NOMO-1 treated with DMSO at 0.1 percent for 48 hours (cell line): ENCODE results near the gene HK3.

Experiments used
- DNase-seq: peaks from one replicate; lab custom pipeline; 2025; ENCODE audit not compliant: unreplicated experiment; lab: John Stamatoyannopoulos, UW

HK3 gene

DNA sequence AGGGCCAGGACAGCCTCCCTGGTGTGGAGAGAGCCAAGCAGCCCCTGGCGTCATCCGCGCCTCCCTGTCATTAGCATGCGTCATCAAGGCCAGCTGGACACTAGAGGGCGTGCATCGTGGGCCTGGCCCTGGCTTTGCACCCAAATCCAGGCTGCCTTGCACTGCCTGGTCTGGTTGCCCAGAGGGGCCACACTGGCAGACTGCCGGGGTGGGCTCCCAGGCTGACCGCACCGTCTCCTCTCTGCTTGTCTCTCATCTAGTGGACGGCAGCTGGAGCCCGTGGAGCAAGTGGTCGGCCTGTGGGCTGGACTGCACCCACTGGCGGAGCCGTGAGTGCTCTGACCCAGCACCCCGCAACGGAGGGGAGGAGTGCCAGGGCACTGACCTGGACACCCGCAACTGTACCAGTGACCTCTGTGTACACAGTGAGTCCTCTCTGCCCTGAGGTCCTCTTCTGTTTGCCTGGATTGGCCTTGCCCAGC, 29.0 kb downstream of the HK3 start:
- no peak for DNase-seq

DNA sequence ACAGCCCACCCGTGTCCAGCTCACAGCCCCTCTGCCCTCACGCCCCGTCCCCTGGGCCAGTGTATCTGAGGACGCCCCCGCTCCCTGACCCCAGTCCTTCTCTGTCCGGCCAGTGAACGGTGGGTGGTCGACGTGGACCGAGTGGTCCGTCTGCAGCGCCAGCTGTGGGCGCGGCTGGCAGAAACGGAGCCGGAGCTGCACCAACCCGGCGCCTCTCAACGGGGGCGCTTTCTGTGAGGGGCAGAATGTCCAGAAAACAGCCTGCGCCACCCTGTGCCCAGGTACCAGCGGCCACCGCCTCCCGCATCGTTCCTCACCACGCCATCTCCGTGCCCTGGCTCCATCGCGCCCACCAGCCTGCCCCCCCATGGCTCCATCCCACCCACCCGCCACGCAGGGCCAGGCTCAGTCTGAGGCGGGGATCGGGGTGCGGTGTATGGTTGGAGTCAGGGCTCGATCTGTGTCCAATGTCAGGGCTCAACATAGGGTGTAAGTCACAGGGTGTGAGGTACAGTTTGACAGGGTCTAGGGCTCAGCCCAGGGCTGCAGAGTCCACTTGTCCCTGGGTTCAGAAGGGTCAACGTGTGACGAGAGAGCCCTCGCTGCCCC, 29.5 kb downstream of the HK3 start:
- no peak for DNase-seq

DNA sequence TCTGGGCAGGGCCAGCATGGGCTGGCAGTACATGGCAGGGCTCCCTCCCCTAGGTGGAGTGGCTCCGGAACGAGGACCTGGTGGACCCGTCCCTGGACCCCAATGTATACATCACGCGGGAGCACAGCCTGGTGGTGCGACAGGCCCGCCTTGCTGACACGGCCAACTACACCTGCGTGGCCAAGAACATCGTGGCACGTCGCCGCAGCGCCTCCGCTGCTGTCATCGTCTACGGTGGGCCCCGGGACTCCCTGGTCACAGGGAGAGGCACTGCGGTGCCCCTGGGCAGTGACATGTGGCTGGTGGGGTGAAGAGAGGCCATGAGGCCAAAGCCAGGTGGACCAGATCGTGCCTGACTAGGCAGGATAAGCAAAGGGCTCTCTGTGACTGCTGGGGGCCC, 30.4 kb downstream of the HK3 start:
- DNase-seq = no peak

DNA sequence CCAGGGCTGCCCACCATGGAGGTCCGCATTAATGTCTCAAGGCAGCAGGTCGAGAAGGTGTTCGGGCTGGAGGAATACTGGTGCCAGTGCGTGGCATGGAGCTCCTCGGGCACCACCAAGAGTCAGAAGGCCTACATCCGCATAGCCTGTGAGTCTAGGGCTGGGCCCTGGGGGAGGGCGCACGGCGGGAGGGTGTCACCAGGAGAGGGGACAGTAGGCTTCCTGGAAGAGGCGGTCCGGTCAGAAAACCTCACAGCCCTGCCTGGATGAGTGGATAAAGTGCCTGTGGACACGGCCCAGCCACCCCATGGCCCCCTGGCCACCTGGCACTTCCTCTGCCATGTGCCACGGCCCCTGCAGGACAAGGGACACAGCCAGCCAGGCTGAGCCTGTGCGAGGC, 31.0 kb downstream of the HK3 start:
- DNase-seq = no peak

DNA sequence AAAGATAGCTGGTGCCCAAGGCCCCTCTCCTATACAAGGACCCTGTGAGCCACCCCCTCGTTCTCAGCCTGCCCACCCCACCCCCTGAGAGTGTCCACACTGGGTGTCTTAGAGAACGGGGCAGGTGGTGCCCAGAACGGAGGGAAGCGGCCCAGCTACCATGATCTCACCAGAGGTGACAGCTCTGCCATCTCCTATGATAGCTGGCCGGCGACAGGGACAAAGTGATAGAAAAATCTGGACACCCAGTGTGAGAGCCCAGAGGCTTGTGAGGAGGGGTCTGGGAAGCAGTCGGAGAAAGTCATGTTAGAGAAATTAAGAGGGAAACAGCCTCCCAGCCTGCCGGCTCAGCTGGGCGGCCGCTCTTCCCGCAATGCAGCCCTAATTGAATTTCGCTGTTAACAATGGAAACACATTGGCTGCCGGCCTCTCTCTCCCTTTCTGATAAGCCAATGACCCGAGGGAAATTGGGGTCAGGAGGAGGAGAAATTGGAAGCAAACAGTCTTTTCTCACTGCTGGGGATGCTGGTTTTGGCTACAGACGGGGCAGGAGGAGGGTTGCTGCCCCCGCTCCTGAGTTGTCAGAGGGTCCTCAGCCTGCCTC, 32.3 kb downstream of the HK3 start:
- DNase-seq = no peak

DNA sequence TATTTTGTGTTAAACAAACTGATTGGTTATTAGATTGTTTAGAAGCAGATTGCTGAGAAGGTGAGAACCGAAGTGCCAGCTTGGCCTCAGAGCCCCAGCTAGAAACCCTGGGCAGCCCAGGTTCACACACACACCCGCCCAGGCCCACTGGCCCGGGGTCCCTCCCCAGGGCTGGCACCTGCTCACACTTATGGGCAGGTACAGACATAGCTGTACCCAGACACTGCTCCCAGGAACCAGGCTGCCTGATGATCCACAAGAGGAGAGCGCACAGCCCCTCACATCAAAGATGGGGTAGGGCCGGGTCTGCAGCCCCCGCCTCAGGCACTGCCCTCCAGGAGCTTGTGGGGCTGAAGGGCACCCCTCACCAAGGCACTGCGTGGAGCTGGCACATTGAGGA, 33.2 kb downstream of the HK3 start:
- no peak for DNase-seq

DNA sequence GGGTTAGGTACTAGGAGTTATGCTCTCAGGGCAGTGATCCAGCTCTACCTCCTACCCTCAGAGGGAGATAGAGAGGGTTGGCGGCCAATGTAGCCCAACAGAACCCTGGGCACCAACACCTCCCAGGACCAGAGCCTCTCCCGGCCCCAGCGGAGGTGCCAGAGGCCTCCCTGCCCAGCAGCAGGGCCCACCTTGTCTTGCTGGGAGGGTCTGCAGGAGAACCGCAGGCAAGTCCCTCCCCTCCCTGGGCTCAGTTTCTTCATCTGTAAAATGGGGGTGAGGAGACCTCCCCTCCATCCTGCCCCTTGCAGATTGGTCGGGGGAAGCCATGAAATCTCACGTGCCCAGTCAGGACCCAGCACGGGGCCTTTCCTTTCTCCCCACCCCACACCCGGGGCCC, 34.4 kb downstream of the HK3 start:
- DNase-seq = no peak

DNA sequence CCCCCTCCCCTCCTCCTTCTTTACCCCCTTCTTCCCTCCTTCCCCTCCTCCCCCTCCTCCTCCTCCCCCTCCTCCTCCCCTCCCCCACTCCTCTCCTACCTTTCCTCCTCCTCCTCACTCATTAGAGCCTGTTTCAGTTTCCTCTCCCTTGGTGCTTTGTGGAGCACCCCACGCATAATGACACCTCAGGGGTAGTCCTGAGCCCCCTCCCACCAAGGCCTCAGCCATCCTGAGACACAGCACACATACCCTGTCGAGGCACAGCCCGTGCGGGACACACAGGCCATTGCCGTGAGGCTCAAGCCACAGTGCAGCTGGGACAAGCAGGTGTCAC, 35.4 kb downstream of the HK3 start:
- no peak for DNase-seq

DNA sequence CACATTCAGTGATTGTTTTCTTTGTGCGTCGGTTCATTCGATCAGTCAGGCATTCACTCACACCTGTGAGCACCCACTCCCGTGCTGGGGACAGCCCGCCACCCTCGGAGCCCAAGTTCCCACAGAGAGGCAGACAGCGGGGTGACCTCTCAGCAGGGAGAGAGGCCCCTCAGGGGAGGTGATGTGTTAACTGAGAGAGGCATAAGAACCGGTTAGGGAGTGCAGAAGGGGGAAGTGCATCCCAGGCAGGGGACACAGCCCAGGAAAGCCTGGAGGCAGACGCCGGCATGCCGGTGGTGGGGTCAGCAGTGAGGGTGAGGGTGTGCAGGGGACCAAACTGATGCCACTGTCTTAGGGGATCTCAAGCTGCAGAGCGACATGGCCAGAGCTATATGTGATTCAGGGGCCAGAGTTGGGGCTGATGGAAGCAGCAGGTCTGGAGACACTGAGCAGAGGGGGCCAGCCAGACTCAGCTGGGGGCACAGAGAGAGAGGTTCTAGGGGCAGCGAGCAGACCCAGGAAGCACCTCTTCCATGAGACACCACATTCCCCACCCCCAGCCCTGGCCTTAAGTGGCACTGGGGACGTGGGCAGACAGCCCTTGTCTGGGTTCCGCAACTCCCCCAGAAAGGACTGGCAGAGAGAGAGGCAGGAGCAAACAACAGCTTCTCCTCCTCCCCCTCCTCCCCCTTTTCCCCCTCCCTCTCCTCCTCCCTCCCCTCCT, 35.9 kb downstream of the HK3 start:
- peak; percentile 19 for DNase-seq

DNA sequence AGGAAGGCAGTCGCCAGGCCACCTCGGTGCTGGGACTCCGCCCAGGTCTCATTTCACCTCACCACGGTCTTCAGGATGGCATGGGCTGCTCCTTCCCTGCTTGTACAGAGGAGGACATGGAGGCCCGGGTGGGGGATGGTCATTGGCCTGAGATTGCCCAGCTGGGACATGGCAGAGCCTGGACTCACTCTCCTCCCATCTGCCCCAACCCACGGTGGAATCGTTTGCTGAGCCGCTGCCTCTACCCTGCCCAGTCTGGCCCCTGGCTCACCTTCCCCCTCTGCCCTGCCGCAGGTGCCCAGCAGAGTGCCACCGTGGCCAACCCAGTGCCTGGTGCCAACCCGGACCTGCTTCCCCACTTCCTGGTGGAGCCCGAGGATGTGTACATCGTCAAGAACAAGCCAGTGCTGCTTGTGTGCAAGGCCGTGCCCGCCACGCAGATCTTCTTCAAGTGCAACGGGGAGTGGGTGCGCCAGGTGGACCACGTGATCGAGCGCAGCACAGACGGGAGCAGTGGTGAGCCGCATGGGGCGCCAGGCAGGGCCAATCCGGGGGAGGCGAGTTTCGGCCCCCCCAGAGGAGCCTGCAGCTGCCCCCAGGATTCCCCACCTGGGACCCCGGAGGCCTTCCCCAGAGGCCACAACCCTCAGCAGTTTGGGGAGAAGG, 36.7 kb downstream of the HK3 start:
- no peak for DNase-seq

DNA sequence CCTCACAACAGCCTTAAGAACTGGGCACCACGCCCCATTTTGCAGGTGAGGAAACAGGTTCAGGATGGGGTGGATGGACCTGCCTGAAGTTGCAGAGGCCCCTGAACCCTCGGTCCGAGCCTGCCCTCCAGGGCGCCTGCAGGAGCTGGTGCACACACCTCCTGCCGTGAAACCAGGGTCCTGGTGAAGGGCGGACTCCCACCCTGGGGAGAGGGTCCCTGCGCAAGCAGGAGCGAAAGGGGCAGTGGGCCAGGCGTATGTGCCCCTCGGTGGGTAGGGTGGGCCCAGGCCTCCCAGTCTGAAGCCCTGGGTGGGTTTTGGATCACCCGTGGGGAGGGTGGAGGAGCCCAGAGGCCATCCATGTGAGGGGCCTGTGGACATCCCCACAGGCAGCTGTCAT, 37.9 kb downstream of the HK3 start:
- DNase-seq = no peak

DNA sequence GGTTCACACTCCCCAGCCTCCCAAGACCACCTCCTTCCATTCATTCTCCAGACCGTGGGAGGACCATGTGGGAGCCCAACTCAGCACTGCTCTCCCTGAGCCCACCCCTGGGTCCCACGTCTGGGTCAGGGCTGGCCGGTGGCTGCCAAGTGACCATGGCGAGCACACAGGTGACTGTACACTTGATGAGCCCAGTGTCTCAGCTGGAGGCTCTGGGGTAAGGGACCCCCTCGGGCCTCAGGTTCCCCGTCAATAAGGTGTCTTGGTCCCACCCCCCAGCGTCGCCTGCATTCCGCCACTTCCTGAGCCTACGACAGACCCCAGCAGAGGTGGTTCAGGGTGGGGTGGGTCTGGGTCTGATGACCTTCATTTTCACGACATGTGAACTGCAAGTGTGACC, 38.8 kb downstream of the HK3 start:
- DNase-seq = no peak

DNA sequence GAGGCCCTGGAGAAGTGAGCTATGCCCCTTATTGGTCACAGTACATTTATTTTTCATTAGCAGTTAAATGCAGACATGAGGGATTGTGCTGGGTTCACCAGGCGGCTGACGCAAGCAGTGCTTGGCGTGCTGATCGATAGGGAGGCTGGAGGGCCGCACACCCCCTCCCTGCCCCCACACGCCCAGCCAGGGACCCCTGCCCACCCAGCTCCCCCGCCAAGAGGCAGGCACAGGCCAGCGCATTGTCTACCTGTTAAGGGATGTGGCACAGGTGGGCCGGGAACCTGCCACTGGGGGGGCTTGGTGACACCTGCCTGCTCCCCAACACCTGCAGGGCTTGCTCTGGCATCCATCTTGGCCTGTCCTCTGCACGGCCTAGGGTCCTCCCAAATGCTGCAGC, 39.2 kb downstream of the HK3 start:
- DNase-seq = no peak

DNA sequence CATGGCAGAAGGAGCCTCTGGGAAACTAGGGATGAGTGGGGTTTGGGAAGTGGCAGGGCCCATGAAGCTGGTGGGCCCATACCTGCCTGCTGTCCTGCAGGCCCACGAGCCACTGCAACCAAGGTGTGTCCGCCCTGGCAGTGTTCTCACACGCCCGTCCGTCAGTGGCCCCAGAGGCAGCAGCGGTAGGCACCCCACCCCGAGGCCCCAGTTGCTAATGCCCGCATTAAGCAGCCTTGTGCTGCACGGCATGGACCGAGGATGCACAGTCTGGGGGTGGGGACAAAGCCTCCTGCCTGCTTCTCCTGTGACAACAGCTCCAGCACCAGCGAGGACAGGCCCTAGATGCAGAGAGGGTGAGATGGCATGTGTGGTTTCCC, 41.3 kb downstream of the HK3 start:
- DNase-seq = no peak

DNA sequence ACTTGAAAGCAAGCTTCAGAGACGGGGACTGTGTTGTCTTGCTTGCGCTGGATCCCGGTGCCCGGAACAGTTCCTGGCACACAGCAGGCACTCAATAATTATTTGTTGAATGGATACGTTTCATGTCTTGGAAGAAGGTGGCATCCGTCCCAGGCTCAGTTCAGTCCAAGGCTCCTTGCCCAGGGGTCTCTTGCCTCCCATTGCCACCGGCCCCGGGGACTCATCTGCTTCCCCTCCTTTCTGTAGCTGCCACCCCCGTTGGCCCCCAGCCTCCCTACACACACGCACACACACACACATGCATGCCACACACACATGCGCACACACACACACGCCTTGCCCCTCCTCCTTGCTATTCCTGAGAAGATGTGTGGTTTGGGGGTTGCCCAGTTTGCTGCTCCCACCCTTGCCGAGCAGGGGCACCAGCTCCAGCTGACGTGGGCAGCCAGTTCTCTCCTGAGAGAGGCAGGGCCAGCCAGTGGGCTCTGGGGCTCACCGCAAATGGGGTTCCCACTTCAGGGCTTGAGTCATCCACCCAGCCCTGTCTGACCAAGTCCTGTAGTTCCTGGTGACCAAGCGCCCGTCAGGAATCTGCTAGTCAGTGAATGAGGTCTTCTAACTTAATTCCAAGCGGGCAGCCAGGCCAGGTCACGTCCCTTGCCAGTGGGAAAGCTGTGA, 41.8 kb downstream of the HK3 start:
- no peak for DNase-seq

DNA sequence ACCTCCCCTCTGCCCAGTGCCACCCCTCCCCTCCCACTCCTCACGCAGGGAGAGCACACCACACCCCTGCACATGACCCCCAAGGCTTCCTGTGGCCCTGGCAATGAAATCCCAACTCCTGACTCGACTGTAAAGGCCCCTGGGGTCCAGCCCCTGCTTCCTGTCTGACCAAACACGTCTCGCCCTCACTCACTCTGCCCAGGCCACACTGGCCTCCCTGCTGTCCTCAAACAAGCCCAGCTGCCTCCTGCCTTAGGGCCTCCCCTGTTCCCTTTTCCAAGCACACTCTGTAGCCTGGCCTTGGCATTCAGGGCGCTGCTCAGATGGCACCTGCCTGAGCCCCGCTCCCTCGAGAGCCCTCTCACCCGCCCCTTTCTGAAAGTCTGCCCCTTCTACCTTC, 42.4 kb downstream of the HK3 start:
- DNase-seq = no peak

DNA sequence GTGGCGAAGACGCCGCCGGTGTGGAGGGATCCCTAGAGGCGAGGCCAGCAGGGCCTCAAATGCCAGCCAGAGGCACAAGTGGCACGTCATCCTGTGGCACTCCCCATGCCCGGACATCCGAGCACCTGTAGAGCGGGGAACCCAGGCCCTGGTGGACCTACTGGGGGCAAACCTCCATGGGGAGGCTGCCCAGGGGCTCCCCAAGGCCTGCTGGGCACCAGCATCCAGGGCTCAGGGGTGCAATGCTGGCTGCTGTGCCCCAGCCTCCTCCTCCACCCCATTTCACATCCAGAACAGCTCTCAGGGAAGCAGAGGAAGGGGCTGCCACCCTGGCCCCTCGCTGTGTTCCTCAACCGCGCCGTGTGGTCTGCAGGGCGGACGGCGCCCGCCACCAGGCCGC, 43.5 kb downstream of the HK3 start:
- no peak for DNase-seq

DNA sequence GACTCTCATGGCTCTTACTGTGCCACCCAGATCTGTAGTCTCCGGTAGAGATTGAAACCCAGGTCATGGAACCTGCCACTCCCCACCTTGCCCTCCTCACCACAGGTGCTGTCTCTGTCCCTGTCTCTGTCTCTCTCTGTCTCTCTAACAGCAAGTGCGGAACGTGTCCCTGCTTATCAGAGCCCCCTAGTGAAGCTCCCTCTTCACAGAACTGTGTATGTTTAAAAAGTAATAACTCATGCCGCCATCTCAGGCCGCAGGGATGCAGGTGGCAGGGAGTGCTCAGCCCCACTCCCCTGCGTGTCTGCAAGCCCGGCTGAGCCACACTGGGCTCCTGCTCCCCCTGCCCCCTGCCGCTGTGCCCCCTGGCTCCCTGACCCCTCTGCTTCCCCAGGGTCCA, 45.0 kb downstream of the HK3 start:
- no peak for DNase-seq

DNA sequence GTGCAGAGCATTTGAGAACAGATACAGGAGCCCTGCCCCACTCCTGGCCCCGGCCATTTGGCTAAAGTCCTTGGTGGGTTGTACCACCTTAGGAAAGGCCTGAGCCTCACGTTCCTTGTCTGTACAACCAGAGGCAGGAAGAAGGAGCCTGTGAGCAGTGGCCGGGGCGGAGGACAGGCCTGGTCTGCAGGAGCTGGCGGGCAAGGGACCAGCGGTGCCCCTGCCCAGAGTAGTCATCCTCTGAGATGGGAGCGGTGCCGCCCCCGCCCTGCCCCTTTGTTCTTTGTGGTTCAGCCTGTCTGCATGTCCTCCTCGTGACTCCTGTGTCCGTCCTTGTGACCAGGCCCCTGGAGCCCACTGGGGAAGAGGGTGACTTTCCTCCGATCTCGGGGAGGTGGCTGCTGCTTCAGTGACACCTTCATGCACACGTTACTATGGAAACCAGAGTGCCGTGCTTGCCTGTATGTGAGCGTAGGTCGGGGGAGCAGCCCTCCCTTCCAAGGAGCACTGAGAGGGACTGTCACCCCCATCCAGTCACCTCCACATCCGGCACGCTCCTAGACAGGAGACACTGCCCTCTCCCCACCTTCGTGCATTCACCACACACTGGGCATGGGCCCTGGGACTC, 45.9 kb downstream of the HK3 start:
- DNase-seq = no peak

DNA sequence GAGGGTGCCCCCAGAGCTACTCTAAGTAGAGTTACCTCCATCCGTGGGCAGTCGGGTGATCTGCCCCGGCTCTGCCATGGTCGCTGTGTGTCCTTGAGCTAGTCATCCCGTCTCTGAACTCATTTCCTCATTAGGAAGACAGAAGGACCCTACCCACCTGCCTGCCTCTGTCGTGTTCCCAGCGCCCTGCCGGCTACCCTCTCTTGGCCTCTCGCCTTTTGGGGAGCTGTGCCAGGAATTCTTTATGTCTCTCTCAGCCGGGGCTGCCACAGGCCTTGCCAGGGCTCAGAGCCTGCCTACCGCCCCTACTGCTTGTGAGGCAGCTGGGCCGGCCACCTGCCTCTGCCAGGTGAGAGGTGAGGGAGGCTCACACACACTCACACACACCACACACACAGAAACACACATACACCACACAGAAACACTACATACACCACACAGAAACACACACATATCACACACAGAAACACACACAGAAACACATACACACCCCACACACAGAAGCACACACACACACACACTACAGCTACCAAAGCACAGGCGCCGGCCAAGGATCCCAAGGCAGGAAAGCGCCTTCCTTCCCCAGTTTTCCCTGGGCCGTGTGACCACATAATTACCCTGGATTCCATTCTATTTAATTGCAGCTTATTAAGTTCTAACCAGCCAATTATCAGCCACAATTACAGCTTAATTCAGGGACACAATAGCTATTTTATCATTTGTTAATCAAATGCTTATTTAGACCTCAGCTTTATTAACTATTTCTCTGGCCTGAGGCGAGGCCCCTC, 47.1 kb downstream of the HK3 start:
- DNase-seq = no peak
